H1 (cell line): Measurements from ENCODE around the gene ZNF83.

Experiments used
- CTCF ChIP-seq, 3 experiments: IDR thresholded peaks; 1 replicate in 2 of 3; 2 replicates in 1 of 3; pipeline versions ENCODE4 v1.5.1 to v1.6.1; 2011; ENCODE audit warnings: low read length in 3 of 3, mild to moderate bottlenecking in 3 of 3, inconsistent platforms in 2 of 3, low read depth in 1 of 3, moderate library complexity in 1 of 3; ENCODE audit not compliant: insufficient read depth in 1 of 3; ENCODE audit errors: control extremely low read depth in 1 of 3
- YY1 ChIP-seq: IDR thresholded peaks from 2 replicates; pipeline ENCODE4 v1.6.1; 2011; ENCODE audit warnings: low read depth, mild to moderate bottlenecking, low read length

GRCh38 chr19:52665027-52665426 is 26.9 kb upstream of the ZNF83 start:
- no peak for TF ChIP-seq YY1
- no peak for TF ChIP-seq CTCF (IDR thresholded peaks at IDR 0.05; ENCODE audit: control extremely low read depth in 1 of 3, insufficient read depth in 1 of 3, low read depth in 1 of 3, low read length in 3 of 3)
